ENCODE measurements around the gene CHTF18. TPM values are rescaled to one million over a fixed set of nuclear protein-coding genes. Genes with fewer than 3 reads are reported as not detected.

Gene CHTF18
- total RNA-seq, 1 experiment from 2014 or later: 154 TPM

- no peak overlapping the region for H3K4me3 Mint-ChIP-seq (ENCODE audit: low read depth, unreplicated experiment)
- intact Hi-C loops (cut with micrococcal nuclease; ENCODE audit: unreplicated experiment): no loop called here
Measured at GRCh38 chr16:822174-822908, 33.9 kb downstream of the CHTF18 start.

GRCh38 chr16:822909-823297, 34.5 kb downstream of the CHTF18 start:
- H3K36me3 Mint-ChIP-seq (ENCODE audit: insufficient read depth, unreplicated experiment): no peaks in the 10 kb centered on the region
- H3K27ac Mint-ChIP-seq (ENCODE audit: unreplicated experiment): no peak overlapping the region
- no peak for TF ChIP-seq CTCF (IDR thresholded peaks at IDR 0.05; ENCODE audit: unreplicated experiment)
- no peak for DNase-seq
- H3K27me3 Mint-ChIP-seq (ENCODE audit: unreplicated experiment): peaks cover 45% of the 10 kb centered on the region
- no peaks in the 10 kb centered on the region for H3K4me1 Mint-ChIP-seq (ENCODE audit: low read depth, unreplicated experiment)
- H3K9me3 Mint-ChIP-seq (ENCODE audit: low read depth, unreplicated experiment): no peaks in the 10 kb centered on the region
- no peak overlapping the region for H3K4me3 Mint-ChIP-seq (ENCODE audit: low read depth, unreplicated experiment)
- BruUV-seq (replicated peaks): no TSS peak
- CTCF ChIA-PET: interaction anchor here (0.6 kb wide), 1 partner anchor 225 kb away, joined by 3 read pairs; no protein-coding TSS in a partner anchor
- intact Hi-C loops (cut with micrococcal nuclease; ENCODE audit: unreplicated experiment): no loop called here

More at GRCh38 chr16:822174-822908, 33.9 kb downstream of the CHTF18 start:
- no peak for TF ChIP-seq CTCF (IDR thresholded peaks at IDR 0.05; ENCODE audit: unreplicated experiment)
- no peaks in the 10 kb centered on the region for H3K4me1 Mint-ChIP-seq (ENCODE audit: low read depth, unreplicated experiment)
- CTCF ChIA-PET: no interaction called here
- no peak for DNase-seq
- H3K27me3 Mint-ChIP-seq (ENCODE audit: unreplicated experiment): peaks cover 39% of the 10 kb centered on the region
- H3K9me3 Mint-ChIP-seq (ENCODE audit: low read depth, unreplicated experiment): no peaks in the 10 kb centered on the region
- no TSS peak for BruUV-seq (replicated peaks)
- no peak overlapping the region for H3K27ac Mint-ChIP-seq (ENCODE audit: unreplicated experiment)
- H3K36me3 Mint-ChIP-seq (ENCODE audit: insufficient read depth, unreplicated experiment): no peaks in the 10 kb centered on the region

GRCh38 chr16:824194-824593, 35.8 kb downstream of the CHTF18 start:
- no peak for DNase-seq
- intact Hi-C loops (cut with micrococcal nuclease; ENCODE audit: unreplicated experiment): no loop called here
- CTCF ChIA-PET: no interaction called here
- Mint-ChIP-seq H3K36me3 (ENCODE audit: insufficient read depth, unreplicated experiment) (no peaks in the 10 kb centered on the region), H3K4me3 (ENCODE audit: low read depth, unreplicated experiment) (no peak overlapping the region), H3K27me3 (ENCODE audit: unreplicated experiment) (peaks cover 55% of the 10 kb centered on the region), H3K4me1 (ENCODE audit: low read depth, unreplicated experiment) (no peaks in the 10 kb centered on the region), H3K9me3 (ENCODE audit: low read depth, unreplicated experiment) (no peaks in the 10 kb centered on the region), H3K27ac (ENCODE audit: unreplicated experiment) (no peak overlapping the region)
- no TSS peak for BruUV-seq (replicated peaks)
- no peak for TF ChIP-seq CTCF (IDR thresholded peaks at IDR 0.05; ENCODE audit: unreplicated experiment)

GRCh38 chr16:824601-825000, 36.2 kb downstream of the CHTF18 start:
- BruUV-seq (replicated peaks): no TSS peak
- Mint-ChIP-seq H3K27me3 (ENCODE audit: unreplicated experiment) (peaks cover 60% of the 10 kb centered on the region), H3K4me3 (ENCODE audit: low read depth, unreplicated experiment) (no peak overlapping the region), H3K4me1 (ENCODE audit: low read depth, unreplicated experiment) (no peaks in the 10 kb centered on the region), H3K36me3 (ENCODE audit: insufficient read depth, unreplicated experiment) (no peaks in the 10 kb centered on the region), H3K9me3 (ENCODE audit: low read depth, unreplicated experiment) (no peaks in the 10 kb centered on the region), H3K27ac (ENCODE audit: unreplicated experiment) (no peak overlapping the region)
- CTCF ChIA-PET: no interaction called here
- DNase-seq: no peak
- TF ChIP-seq CTCF (IDR thresholded peaks at IDR 0.05; ENCODE audit: unreplicated experiment): no peak
- intact Hi-C loops (cut with micrococcal nuclease; ENCODE audit: unreplicated experiment): no loop called here
